B cell (primary cell): ENCODE data around the gene NUDT1.

Source experiments
- EZH2 ChIP-seq: IDR thresholded peaks from 2 replicates; pipeline ENCODE4 v1.6.1; 2012; ENCODE audit warnings: borderline replicate concordance, low read depth, mild to moderate bottlenecking, moderate library complexity, low read length; ENCODE audit not compliant: insufficient read depth, poor library complexity, severe bottlenecking
- TF ChIP-seq, protein P1 (sequence below): fragments of 200-600 bp; IDR thresholded peaks from one replicate; pipeline ENCODE4 v1.8.0; 2022; ENCODE audit warnings: antibody characterized with exemption, mild to moderate bottlenecking

DNA sequence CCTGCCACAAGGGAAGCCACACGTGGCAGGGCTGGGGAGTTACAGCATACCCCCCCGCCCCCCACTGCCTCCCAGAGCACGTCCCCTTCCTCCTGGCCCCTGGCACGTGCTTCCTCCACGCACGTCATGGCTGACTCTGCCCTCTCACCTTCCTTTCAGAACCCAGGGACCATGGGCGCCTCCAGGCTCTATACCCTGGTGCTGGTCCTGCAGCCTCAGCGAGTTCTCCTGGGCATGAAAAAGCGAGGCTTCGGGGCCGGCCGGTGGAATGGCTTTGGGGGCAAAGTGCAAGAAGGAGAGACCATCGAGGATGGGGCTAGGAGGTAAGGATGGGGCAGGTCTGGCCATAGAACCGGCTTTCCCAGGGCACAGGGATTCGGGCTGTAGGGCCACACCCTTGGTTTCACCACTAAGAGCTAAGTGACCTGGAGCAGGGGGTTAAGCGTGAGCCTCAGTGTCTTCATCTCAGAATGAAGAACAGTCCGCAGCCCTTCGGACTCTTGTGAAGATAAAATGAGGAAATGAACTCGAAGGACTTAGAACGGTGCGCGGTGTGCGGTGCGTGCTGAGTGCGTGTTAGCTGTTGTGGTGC, 2.5 kb downstream of the NUDT1 start:
- TF ChIP-seq EZH2: no peak
- TF ChIP-seq, protein P1, sequence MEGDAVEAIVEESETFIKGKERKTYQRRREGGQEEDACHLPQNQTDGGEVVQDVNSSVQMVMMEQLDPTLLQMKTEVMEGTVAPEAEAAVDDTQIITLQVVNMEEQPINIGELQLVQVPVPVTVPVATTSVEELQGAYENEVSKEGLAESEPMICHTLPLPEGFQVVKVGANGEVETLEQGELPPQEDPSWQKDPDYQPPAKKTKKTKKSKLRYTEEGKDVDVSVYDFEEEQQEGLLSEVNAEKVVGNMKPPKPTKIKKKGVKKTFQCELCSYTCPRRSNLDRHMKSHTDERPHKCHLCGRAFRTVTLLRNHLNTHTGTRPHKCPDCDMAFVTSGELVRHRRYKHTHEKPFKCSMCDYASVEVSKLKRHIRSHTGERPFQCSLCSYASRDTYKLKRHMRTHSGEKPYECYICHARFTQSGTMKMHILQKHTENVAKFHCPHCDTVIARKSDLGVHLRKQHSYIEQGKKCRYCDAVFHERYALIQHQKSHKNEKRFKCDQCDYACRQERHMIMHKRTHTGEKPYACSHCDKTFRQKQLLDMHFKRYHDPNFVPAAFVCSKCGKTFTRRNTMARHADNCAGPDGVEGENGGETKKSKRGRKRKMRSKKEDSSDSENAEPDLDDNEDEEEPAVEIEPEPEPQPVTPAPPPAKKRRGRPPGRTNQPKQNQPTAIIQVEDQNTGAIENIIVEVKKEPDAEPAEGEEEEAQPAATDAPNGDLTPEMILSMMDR: no peak
